SK-N-SH treated with all-trans-retinoic acid at 6 μM for 48 hours (cell line): ENCODE data around the gene SGIP1.

Source experiments
- ATAC-seq: fragments of 200-7000 bp; cut with Tn5 transposase; 3 replicates; pipeline ENCODE4 v1.9.1; 2020; ENCODE audit warnings: mild to moderate bottlenecking, moderate library complexity
- ARNTL ChIP-seq: fragments of 450-650 bp; formaldehyde crosslinking; IDR thresholded peaks from 2 replicates; pipeline ENCODE4 v1.5.0; 2020; ENCODE audit warnings: low read depth, mild to moderate bottlenecking, moderate library complexity, borderline replicate concordance
- CSDC2 ChIP-seq: fragments of 250-450 bp; sonication (Bioruptor Pico); IDR thresholded peaks from 2 replicates; pipeline ENCODE4 v1.5.0; 2020; ENCODE audit warnings: mild to moderate bottlenecking, moderate library complexity
- CSRNP3 ChIP-seq: fragments of 250-450 bp; sonication (Bioruptor Pico); IDR thresholded peaks from 2 replicates; pipeline ENCODE4 v1.5.1; 2021; ENCODE audit warnings: mild to moderate bottlenecking, moderate library complexity
- ESRRG ChIP-seq: fragments of 250-450 bp; sonication (Bioruptor Pico); IDR thresholded peaks from 2 replicates; pipeline ENCODE4 v1.6.1; 2021; ENCODE audit warnings: mild to moderate bottlenecking
- ISL1 ChIP-seq: fragments of 250-450 bp; sonication (Bioruptor Pico); IDR thresholded peaks from 2 replicates; pipeline ENCODE4 v2.1.2; 2022; ENCODE audit warnings: mild to moderate bottlenecking, moderate library complexity
- OSR1 ChIP-seq: fragments of 250-450 bp; sonication (Bioruptor Pico); IDR thresholded peaks from 2 replicates; pipeline ENCODE4 v1.8.0; 2022; ENCODE audit warnings: moderate library complexity, mild to moderate bottlenecking, inconsistent platforms
- PPARA ChIP-seq: fragments of 250-450 bp; sonication (Bioruptor Pico); IDR thresholded peaks from 2 replicates; pipeline ENCODE4 v1.5.0; 2020; ENCODE audit warnings: mild to moderate bottlenecking, borderline replicate concordance
- RARB ChIP-seq: fragments of 250-450 bp; sonication (Bioruptor Pico); IDR thresholded peaks from 2 replicates; pipeline ENCODE4 v1.8.0; 2021; ENCODE audit warnings: mild to moderate bottlenecking, moderate library complexity
- SNAI2 ChIP-seq: fragments of 250-450 bp; sonication (Bioruptor Pico); IDR thresholded peaks from 2 replicates; pipeline ENCODE4 v1.5.0; 2020; ENCODE audit warnings: mild to moderate bottlenecking, moderate library complexity
- TCF4 ChIP-seq: fragments of 250-450 bp; sonication (Bioruptor Pico); IDR thresholded peaks from 2 replicates; pipeline ENCODE4 v1.8.0; 2021; ENCODE audit warnings: mild to moderate bottlenecking, moderate library complexity, borderline replicate concordance
- TOX ChIP-seq: fragments of 250-450 bp; sonication (Bioruptor Pico); IDR thresholded peaks from 2 replicates; pipeline ENCODE4 v1.8.0; 2021; ENCODE audit warnings: mild to moderate bottlenecking, moderate library complexity, borderline replicate concordance
- ZC3H10 ChIP-seq: fragments of 250-450 bp; sonication (Bioruptor Pico); IDR thresholded peaks from 2 replicates; pipeline ENCODE4 v1.5.1; 2021; ENCODE audit warnings: mild to moderate bottlenecking, moderate library complexity
- ZFP3 ChIP-seq: fragments of 250-450 bp; sonication (Bioruptor Pico); IDR thresholded peaks from 2 replicates; pipeline ENCODE4 v1.5.0; 2020; ENCODE audit warnings: mild to moderate bottlenecking, moderate library complexity
- ZFP30 ChIP-seq: fragments of 450-650 bp; formaldehyde crosslinking; IDR thresholded peaks from 2 replicates; pipeline ENCODE4 v1.5.0; 2022; ENCODE audit warnings: mild to moderate bottlenecking, moderate library complexity
- ZNF565 ChIP-seq: fragments of 450-650 bp; formaldehyde crosslinking; conservative IDR thresholded peaks from 2 replicates; pipeline ENCODE4 v1.5.0; 2020; ENCODE audit warnings: low read depth, mild to moderate bottlenecking, moderate library complexity
- ZNF8 ChIP-seq: fragments of 450-650 bp; formaldehyde crosslinking; IDR thresholded peaks from 2 replicates; pipeline ENCODE4 v1.5.0; 2020; ENCODE audit warnings: mild to moderate bottlenecking, moderate library complexity
- TF ChIP-seq, protein P1 (sequence below): fragments of 250-450 bp; sonication (Bioruptor Pico); IDR thresholded peaks from 2 replicates; pipeline ENCODE4 v1.5.0; 2020; ENCODE audit warnings: mild to moderate bottlenecking, moderate library complexity
- TF ChIP-seq, protein P2 (sequence below): fragments of 250-450 bp; sonication (Bioruptor Pico); IDR thresholded peaks from 2 replicates; pipeline ENCODE4 v1.5.1; 2020; ENCODE audit warnings: low read depth, mild to moderate bottlenecking, moderate library complexity
- TF ChIP-seq, protein P3 (sequence below): fragments of 250-450 bp; sonication (Bioruptor Pico); IDR thresholded peaks from 2 replicates; pipeline ENCODE4 v1.8.0; 2021; ENCODE audit warnings: low read depth, mild to moderate bottlenecking, moderate library complexity, borderline replicate concordance

The SGIP1 gene

DNA sequence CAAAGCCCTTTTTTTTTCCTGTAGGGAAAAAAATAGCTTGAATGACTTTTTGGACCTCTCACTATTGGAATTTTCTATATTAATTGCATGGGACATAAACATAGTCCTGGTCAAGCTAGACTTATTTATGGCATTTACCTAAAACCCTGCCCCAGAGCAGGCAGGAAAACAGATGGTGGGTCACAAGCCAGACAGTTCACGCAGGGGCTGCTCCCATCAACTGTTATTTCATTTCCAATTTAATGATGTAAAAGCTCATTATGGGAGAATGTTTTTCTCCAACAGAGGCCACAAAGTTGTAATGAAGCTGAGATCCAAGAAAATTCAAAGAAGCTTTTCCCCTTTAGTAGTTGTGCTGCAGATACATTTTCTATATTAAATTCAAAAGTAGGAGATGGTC lies 99.2 kb downstream of the SGIP1 start:
- TF ChIP-seq ZC3H10 (CRISPR knock-in tag) = no peak
- TF ChIP-seq PPARA (CRISPR knock-in tag) = no peak
- TF ChIP-seq ZNF565 = no peak
- no peak for TF ChIP-seq CSDC2
- no peak for TF ChIP-seq ZFP30 (CRISPR knock-in tag)
- 0 out of 2 replicates have a peak, but pooled peaks have one; percentile 53 for TF ChIP-seq SNAI2 (CRISPR knock-in tag)
- TF ChIP-seq, protein P1, sequence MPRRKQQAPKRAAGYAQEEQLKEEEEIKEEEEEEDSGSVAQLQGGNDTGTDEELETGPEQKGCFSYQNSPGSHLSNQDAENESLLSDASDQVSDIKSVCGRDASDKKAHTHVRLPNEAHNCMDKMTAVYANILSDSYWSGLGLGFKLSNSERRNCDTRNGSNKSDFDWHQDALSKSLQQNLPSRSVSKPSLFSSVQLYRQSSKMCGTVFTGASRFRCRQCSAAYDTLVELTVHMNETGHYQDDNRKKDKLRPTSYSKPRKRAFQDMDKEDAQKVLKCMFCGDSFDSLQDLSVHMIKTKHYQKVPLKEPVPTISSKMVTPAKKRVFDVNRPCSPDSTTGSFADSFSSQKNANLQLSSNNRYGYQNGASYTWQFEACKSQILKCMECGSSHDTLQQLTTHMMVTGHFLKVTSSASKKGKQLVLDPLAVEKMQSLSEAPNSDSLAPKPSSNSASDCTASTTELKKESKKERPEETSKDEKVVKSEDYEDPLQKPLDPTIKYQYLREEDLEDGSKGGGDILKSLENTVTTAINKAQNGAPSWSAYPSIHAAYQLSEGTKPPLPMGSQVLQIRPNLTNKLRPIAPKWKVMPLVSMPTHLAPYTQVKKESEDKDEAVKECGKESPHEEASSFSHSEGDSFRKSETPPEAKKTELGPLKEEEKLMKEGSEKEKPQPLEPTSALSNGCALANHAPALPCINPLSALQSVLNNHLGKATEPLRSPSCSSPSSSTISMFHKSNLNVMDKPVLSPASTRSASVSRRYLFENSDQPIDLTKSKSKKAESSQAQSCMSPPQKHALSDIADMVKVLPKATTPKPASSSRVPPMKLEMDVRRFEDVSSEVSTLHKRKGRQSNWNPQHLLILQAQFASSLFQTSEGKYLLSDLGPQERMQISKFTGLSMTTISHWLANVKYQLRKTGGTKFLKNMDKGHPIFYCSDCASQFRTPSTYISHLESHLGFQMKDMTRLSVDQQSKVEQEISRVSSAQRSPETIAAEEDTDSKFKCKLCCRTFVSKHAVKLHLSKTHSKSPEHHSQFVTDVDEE (CRISPR knock-in tag) = peak; percentile 87
- TF ChIP-seq, protein P2, sequence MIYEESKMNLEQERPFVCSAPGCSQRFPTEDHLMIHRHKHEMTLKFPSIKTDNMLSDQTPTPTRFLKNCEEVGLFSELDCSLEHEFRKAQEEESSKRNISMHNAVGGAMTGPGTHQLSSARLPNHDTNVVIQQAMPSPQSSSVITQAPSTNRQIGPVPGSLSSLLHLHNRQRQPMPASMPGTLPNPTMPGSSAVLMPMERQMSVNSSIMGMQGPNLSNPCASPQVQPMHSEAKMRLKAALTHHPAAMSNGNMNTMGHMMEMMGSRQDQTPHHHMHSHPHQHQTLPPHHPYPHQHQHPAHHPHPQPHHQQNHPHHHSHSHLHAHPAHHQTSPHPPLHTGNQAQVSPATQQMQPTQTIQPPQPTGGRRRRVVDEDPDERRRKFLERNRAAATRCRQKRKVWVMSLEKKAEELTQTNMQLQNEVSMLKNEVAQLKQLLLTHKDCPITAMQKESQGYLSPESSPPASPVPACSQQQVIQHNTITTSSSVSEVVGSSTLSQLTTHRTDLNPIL (CRISPR knock-in tag) = no peak
- peak; percentile 14; the same call in 1 of the 2 replicates for TF ChIP-seq ISL1 (CRISPR knock-in tag)
- TF ChIP-seq OSR1 (CRISPR knock-in tag) = no peak
- TF ChIP-seq TCF4 (CRISPR knock-in tag) = peak; percentile 64
- no peak for TF ChIP-seq RARB (CRISPR knock-in tag)
- TF ChIP-seq, all 23 proteins: peak for 4
- no peak for ATAC-seq

- no peak for ATAC-seq
- TF ChIP-seq SNAI2 (CRISPR knock-in tag) (no peak), ARNTL (CRISPR knock-in tag) (no peak), RARB (CRISPR knock-in tag) (no peak), TOX (CRISPR knock-in tag) (no peak), ESRRG (CRISPR knock-in tag) (no peak), ZNF8 (CRISPR knock-in tag) (no peak)
- TF ChIP-seq, protein P1 (CRISPR knock-in tag) = no peak
- TF ChIP-seq, protein P3, sequence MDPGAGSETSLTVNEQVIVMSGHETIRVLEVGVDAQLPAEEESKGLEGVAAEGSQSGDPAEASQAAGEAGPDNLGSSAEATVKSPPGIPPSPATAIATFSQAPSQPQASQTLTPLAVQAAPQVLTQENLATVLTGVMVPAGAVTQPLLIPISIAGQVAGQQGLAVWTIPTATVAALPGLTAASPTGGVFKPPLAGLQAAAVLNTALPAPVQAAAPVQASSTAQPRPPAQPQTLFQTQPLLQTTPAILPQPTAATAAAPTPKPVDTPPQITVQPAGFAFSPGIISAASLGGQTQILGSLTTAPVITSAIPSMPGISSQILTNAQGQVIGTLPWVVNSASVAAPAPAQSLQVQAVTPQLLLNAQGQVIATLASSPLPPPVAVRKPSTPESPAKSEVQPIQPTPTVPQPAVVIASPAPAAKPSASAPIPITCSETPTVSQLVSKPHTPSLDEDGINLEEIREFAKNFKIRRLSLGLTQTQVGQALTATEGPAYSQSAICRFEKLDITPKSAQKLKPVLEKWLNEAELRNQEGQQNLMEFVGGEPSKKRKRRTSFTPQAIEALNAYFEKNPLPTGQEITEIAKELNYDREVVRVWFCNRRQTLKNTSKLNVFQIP = no peak
- TF ChIP-seq, protein P2 (CRISPR knock-in tag) = no peak
Measured at GRCh38 chr1:66637146-66637545, 103.2 kb downstream of the SGIP1 start.

- TF ChIP-seq ZFP3 (no peak), ZNF565 (no peak), SNAI2 (CRISPR knock-in tag) (no peak), ARNTL (CRISPR knock-in tag) (no peak), CSDC2 (no peak), TCF4 (CRISPR knock-in tag) (no peak), ZFP30 (CRISPR knock-in tag) (no peak), TOX (CRISPR knock-in tag) (no peak), CSRNP3 (CRISPR knock-in tag) (no peak)
- ATAC-seq = no peak
Measured at GRCh38 chr1:66641891-66642473, 108.0 kb downstream of the SGIP1 start.
